Measurements from ENCODE around the gene NLE1.
"Not testable (repeated sequence)": the region's sequence is repeated elsewhere in the genome, so short reads cannot be mapped to it uniquely, and the experiment has no call there.

Gene NLE1

DNA sequence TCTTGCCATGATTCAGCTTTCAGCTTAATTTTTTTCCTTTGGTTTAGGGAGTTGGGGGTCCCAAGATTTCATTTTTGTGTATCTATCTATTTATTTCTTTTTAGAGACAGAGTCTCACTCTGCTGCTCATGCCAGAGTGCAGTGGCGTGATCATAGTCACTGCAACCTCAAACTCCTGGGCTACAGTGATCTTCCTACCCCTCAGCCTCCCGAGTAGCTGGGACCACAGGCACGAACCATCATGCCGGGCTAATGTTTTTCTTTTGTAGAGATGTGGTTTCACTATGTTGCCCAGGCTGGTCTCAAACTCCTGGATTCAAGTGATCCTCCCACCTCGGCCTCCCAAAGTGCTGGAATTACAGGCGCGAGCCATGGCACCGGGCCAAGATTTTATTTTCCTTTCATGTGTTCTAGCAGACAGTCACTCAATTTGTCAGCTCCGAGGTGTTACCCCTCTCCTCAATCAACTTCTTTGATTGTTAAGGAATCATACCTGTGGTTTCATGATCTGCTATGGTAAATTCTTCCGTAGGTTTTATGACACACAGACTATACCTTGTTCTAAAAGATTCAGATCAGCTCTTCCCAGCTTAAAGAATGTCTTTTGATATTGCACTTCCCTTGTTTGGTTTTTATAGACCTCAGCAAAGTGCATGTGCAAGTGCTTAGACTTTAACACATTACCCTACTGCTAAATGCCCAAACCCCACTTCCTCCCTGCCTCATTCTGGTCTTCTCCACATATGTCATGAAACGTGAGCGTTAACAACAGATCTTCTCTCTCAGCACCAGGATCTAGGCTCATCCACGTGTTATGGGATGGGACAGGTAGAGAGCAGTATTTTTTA is 18.5 kb upstream of the NLE1 start:
- no peaks in the 10 kb centered on the region for H3K4me1 ChIP-seq
- no peaks in the 10 kb centered on the region for H3K36me3 ChIP-seq
- H3K9me3 ChIP-seq = no peaks in the 10 kb centered on the region
- DNase-seq = no peak
- TF ChIP-seq, protein P1, sequence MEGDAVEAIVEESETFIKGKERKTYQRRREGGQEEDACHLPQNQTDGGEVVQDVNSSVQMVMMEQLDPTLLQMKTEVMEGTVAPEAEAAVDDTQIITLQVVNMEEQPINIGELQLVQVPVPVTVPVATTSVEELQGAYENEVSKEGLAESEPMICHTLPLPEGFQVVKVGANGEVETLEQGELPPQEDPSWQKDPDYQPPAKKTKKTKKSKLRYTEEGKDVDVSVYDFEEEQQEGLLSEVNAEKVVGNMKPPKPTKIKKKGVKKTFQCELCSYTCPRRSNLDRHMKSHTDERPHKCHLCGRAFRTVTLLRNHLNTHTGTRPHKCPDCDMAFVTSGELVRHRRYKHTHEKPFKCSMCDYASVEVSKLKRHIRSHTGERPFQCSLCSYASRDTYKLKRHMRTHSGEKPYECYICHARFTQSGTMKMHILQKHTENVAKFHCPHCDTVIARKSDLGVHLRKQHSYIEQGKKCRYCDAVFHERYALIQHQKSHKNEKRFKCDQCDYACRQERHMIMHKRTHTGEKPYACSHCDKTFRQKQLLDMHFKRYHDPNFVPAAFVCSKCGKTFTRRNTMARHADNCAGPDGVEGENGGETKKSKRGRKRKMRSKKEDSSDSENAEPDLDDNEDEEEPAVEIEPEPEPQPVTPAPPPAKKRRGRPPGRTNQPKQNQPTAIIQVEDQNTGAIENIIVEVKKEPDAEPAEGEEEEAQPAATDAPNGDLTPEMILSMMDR (IDR thresholded peaks at IDR 0.05; ENCODE audit: low read depth, low read length) = no peak
- H3K4me3 ChIP-seq (ENCODE audit: low read depth, low read length) = no peak overlapping the region
- H3K27me3 ChIP-seq = peaks cover 34% of the 10 kb centered on the region

DNA sequence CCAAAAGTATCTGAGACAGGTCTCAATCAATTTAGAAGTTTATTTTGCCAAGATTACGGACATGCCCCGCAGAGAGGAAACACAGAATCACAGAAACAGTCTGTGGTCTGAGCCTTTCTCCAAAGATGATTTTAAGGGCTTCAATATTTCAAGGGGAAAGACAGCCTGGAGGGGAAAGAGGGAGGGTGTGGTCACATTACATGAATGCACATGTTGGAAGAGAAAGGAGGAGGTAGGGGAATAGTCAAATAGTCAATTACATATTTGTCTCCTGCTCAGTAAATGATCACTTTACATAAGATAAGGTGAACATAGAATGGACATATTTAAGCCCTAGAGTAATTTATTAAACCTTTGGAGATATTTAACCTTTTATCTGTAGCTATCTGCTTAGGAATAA is 17.8 kb upstream of the NLE1 start:
- no peak for DNase-seq
- TF ChIP-seq, protein P1 (IDR thresholded peaks at IDR 0.05; ENCODE audit: low read depth, low read length) = no peak
- Histone ChIP-seq H3K27me3 (peaks cover 34% of the 10 kb centered on the region), H3K9me3 (no peaks in the 10 kb centered on the region), H3K4me3 (ENCODE audit: low read depth, low read length) (no peak overlapping the region), H3K4me1 (no peaks in the 10 kb centered on the region), H3K36me3 (no peaks in the 10 kb centered on the region)

DNA sequence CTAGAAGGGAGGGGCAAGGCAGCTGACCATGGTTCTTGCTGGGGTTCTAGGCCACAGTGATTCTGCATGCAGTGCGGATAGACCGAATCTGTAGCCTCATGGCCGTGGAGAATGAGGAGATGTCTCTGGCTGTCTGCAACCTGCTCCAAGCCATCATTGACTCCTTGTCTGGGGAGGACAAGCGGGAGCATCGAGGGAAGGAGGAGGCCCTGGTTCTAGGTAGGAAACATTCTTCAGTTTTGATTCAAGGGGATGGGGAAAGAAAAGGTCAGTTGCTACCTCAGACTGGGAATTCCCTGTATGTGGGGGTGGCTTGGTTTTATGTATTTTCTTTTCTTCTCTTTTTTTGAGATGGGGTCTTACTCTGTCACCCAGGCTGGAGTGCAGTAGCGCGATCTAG is 13.1 kb upstream of the NLE1 start:
- H3K36me3 ChIP-seq = no peaks in the 10 kb centered on the region
- no peak for DNase-seq
- H3K27me3 ChIP-seq = peaks cover 23% of the 10 kb centered on the region
- H3K4me1 ChIP-seq = no peaks in the 10 kb centered on the region
- H3K4me3 ChIP-seq (ENCODE audit: low read depth, low read length) = no peak overlapping the region
- H3K9me3 ChIP-seq = no peaks in the 10 kb centered on the region
- TF ChIP-seq, protein P1 (IDR thresholded peaks at IDR 0.05; ENCODE audit: low read depth, low read length) = no peak

DNA sequence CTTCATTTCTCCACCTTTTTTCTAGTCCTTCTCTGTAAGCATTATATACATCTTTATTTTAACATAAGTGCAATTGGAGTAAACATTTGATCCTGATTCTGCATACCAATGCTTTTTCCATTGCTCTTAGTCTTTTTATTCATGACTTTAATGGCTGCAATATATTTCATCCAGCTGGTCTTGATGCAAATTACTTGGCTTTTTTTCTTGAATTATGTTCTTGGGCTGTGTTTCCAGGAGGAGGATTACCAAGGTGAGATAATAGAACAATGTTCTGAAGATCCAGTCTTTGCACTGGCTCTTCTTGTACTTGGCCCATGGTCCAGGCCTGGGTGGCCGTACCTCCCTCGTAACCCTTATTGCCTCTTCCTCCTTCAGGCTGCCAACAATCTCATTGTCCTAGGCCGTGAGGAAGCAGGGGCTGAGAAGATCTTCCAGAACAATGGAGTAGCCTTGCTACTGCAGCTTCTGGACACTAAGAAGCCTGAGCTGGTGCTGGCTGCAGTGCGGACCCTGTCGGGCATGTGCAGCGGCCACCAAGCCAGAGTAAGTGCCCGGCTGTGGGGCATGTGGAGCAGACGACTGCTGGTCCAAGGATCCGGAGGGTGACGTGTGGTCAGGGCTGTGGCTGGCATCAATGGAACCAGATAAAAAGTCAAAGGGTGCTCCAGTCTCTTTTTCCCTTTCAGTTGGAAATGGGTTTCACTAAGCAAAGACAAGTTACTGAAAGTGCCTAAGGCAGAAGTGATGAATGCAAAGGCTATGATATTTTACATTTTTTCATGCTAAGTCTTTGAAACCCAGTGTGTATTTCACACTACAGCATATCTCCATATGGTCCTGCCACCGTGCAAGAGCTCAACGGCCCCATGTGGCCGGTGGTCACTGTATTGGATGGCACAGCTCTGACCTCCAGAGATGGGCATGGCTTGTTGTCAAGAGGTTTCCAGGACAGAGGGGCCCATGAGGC is 12.4 kb upstream of the NLE1 start:
- TF ChIP-seq, protein P1 (IDR thresholded peaks at IDR 0.05; ENCODE audit: low read depth, low read length) = no peak
- no peaks in the 10 kb centered on the region for H3K9me3 ChIP-seq
- H3K27me3 ChIP-seq = peaks cover 20% of the 10 kb centered on the region
- no peaks in the 10 kb centered on the region for H3K4me1 ChIP-seq
- no peak overlapping the region for H3K4me3 ChIP-seq (ENCODE audit: low read depth, low read length)
- DNase-seq = no peak
- H3K36me3 ChIP-seq = no peaks in the 10 kb centered on the region

DNA sequence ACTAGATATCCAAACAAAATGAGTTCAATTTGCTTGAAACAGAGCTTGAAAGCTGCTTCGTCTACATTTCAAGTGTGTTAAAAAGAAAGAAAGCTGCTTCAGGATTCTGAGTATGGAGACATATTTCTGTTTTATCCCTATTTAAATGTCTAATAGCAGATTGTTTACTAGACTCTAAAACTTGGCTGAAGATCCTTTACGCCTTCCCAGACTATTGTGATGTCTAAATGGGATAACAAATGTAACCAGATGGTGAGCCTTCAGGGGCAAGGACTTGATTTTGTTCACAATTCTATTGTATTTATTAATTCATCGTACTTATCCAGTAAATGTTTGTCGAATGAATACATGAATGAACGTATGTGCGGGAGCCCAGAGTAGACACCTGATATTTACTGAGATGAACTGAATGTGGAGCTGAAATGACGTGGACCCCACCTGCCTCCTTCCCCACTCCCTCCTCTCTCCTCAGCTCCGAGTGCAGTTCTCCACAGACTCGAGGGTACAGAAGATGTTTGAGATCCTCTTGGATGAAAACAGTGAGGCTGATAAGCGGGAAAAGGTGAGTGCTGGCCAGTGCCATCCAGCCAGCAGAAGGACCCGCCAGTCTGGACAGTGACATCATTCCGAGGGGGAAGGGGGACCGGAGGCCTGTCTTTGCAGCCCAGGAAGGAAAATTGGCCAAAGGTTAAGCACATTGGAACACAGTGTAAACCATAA is 10.5 kb upstream of the NLE1 start:
- Histone ChIP-seq H3K27me3 (peaks cover 15% of the 10 kb centered on the region), H3K9me3 (no peaks in the 10 kb centered on the region), H3K36me3 (no peaks in the 10 kb centered on the region), H3K4me1 (no peaks in the 10 kb centered on the region), H3K4me3 (ENCODE audit: low read depth, low read length) (no peak overlapping the region)
- DNase-seq = no peak
- TF ChIP-seq, protein P1 (IDR thresholded peaks at IDR 0.05; ENCODE audit: low read depth, low read length) = no peak

DNA sequence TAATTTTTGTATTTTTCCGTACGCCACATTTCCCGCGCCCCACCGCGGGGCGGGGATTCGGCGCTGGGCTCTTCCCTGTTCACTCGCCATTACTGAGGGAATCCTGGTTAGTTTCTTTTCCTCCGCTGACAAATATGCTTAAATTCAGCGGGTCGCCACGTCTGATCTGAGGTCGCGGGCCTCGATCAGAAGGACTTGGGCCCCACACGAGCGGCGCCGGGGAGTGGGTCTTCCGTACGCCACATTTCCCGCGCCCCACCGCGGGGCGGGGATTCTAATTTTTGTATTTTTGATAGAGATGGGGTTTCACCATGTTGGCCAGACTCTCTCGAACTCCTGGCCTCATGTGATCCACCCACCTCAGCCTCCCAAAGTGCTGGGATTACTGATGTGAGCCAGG is 9.0 kb upstream of the NLE1 start:
- peaks cover 15% of the 10 kb centered on the region for H3K27me3 ChIP-seq
- H3K4me3 ChIP-seq (ENCODE audit: low read depth, low read length); H3K9me3 ChIP-seq; H3K36me3 ChIP-seq; DNase-seq; H3K4me1 ChIP-seq: not testable (repeated sequence)

Measured in BE2C (cell line).